HepG2 (cell line): Measurements from ENCODE around the gene PRR12. TPM values are rescaled to one million over a fixed set of nuclear protein-coding genes. Genes with fewer than 3 reads are reported as not detected.

Experiments used
- ARNT ChIP-seq: fragments of 450-650 bp; IDR thresholded peaks from 2 replicates; pipeline ENCODE4 v1.6.1; 2017
- DPF2 ChIP-seq: sonication (generic); formaldehyde crosslinking; IDR thresholded peaks from 2 replicates; pipeline ENCODE4 v1.4.0; 2020; ENCODE audit warnings: mild to moderate bottlenecking, low read depth, missing genetic modification reagents, borderline replicate concordance
- ETV5 ChIP-seq: IDR thresholded peaks from 2 replicates; pipeline ENCODE4 v1.6.1; 2018; ENCODE audit warnings: missing biosample characterization, missing genetic modification reagents, inconsistent platforms, borderline replicate concordance
- POGZ ChIP-seq: sonication (generic); formaldehyde crosslinking; IDR thresholded peaks from 2 replicates; pipeline ENCODE4 v1.4.0; 2020; ENCODE audit warnings: mild to moderate bottlenecking, missing genetic modification reagents
- PRPF4 ChIP-seq: fragments of 200-400 bp; formaldehyde crosslinking; IDR thresholded peaks from 2 replicates; pipeline ENCODE4 v1.6.1; 2016; ENCODE audit warnings: low read length, low read depth; ENCODE audit not compliant: poor library complexity, severe bottlenecking
- SNAPC2 ChIP-seq: sonication (generic); formaldehyde crosslinking; IDR thresholded peaks from 2 replicates; pipeline ENCODE4 v1.8.1; 2022; ENCODE audit warnings: mild to moderate bottlenecking, missing genetic modification reagents
- SRY ChIP-seq: sonication (generic); formaldehyde crosslinking; IDR thresholded peaks from 2 replicates; pipeline ENCODE4 v1.8.0; 2022; ENCODE audit warnings: mild to moderate bottlenecking, missing genetic modification reagents
- TBL1XR1 ChIP-seq: fragments of 150-350 bp; IDR thresholded peaks from 2 replicates; pipeline ENCODE4 v1.6.1; 2014; ENCODE audit warnings: borderline replicate concordance, low read length; ENCODE audit not compliant: partially characterized antibody
- ZC3H13 ChIP-seq: sonication (generic); formaldehyde crosslinking; IDR thresholded peaks from 2 replicates; pipeline ENCODE4 v1.8.1; 2023; ENCODE audit warnings: mild to moderate bottlenecking, missing genetic modification reagents, moderate library complexity
- ZIK1 ChIP-seq: sonication (generic); formaldehyde crosslinking; IDR thresholded peaks from 2 replicates; pipeline ENCODE4 v1.5.0; 2020; ENCODE audit warnings: mild to moderate bottlenecking, low read depth, missing genetic modification reagents, borderline replicate concordance
- ZNF317 ChIP-seq: sonication (generic); formaldehyde crosslinking; IDR thresholded peaks from 2 replicates; pipeline ENCODE4 v1.5.0; 2020; ENCODE audit warnings: mild to moderate bottlenecking, missing genetic modification reagents
- ZNF546 ChIP-seq: sonication (generic); formaldehyde crosslinking; conservative IDR thresholded peaks from 2 replicates; pipeline ENCODE4 v1.8.1; 2023; ENCODE audit warnings: mild to moderate bottlenecking, missing genetic modification reagents
- ZNF879 ChIP-seq: sonication (generic); formaldehyde crosslinking; IDR thresholded peaks from 2 replicates; pipeline ENCODE4 v1.8.1; 2023; ENCODE audit warnings: missing genetic modification reagents
- polyA plus RNA-seq, 8 experiments: library from polyadenylated mRNA; depleted of rRNA in 3 of 8; stranded (reverse) in 7 of 8; unstranded in 1 of 8; fragments of >200 nt; fragmentation: Illumina TruSeq in 4 of 8; extraction: Trizol in 4 of 8; gene quantifications; 2 replicates each; pipeline versions ENCODE4 v1.2.1 to v1.2.3, GENCODE V29; 2011 to 2016; ENCODE audit warnings: low read depth in 4 of 8, missing spikeins in 1 of 8, mixed read lengths in 1 of 8; ENCODE audit not compliant: insufficient read depth in 1 of 8
- total RNA-seq, 5 experiments: library from RNA; depleted of rRNA; stranded (reverse); fragments of >200 nt; fragmentation: Illumina TruSeq; extraction: Trizol; gene quantifications; 2 replicates each; pipeline ENCODE4 v1.2.3, GENCODE V29; 2016; ENCODE audit warnings: low read depth in 1 of 5
- TF ChIP-seq, protein P1 (sequence below): sonication (generic); formaldehyde crosslinking; IDR thresholded peaks from 2 replicates; pipeline ENCODE4 v1.4.0; 2020; ENCODE audit warnings: missing genetic modification reagents
- TF ChIP-seq, protein P2 (sequence below): sonication (generic); formaldehyde crosslinking; conservative IDR thresholded peaks from 2 replicates; pipeline ENCODE4 v1.4.0; 2020; ENCODE audit warnings: missing genetic modification reagents
- TF ChIP-seq, protein P3 (sequence below): IDR thresholded peaks from 2 replicates; pipeline ENCODE4 v1.6.1; 2016; ENCODE audit warnings: missing compliant biosample characterization, missing genetic modification reagents, borderline replicate concordance
- TF ChIP-seq, protein P4 (sequence below): sonication (generic); formaldehyde crosslinking; IDR thresholded peaks from 2 replicates; pipeline ENCODE4 v1.5.0; 2020; ENCODE audit warnings: mild to moderate bottlenecking, missing genetic modification reagents
- TF ChIP-seq, protein P5 (sequence below): sonication (generic); formaldehyde crosslinking; IDR thresholded peaks from 2 replicates; pipeline ENCODE4 v1.4.0; 2020; ENCODE audit warnings: missing genetic modification reagents; ENCODE audit errors: not compliant biosample characterization

The PRR12 gene
- total and polyA plus RNA-seq, 2 of the 13 experiments (the other 11 are each of a cell fraction or from before 2014, with no cell fraction given): 0.62 to 1.5 TPM

DNA sequence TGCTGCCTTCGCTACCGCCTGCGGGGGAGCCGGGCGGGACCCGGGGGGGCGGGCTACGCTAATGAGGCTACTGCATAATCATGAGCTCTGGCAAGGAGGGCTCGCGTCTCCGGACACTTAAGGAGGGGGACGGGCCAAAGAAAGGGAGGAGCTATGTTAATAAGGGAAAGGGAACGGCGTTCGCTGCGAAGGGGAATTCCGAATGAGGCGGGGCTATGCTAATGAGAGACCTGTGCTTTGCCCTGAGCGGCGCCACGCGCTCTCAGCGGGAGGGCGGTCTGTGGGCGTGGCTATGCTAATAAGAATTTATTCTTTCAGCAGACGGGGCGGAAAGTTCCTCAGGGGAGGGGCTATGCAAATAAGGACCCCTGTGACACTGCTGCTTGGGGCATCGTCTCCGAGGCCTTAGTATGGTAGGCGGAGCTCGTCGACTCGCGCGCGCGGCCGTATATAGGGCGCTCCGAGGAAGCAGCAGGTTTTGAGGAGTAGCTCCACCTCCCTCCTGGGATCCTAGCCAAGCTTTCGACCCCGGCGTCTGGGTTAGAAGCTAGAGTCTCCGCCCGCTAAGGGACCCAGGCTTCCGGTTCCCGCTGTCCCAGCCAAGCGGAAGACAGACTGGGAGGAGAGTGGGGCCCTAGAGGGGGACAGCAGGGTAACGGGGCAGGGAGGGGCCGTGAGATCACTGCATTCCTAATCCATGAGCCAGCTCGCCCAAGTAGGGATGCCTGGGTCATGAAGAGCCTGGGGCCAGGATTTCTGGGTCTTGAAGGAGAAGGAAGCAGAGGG lies 49.3 kb downstream of the PRR12 start, which contains the start of gene RRAS (continued):
- TF ChIP-seq PRPF4: no peak
- no peak for TF ChIP-seq ARNT
- no peak for TF ChIP-seq ZNF879 (CRISPR knock-in tag)
- no peak for TF ChIP-seq ZIK1 (CRISPR knock-in tag)
- TF ChIP-seq, protein P1, sequence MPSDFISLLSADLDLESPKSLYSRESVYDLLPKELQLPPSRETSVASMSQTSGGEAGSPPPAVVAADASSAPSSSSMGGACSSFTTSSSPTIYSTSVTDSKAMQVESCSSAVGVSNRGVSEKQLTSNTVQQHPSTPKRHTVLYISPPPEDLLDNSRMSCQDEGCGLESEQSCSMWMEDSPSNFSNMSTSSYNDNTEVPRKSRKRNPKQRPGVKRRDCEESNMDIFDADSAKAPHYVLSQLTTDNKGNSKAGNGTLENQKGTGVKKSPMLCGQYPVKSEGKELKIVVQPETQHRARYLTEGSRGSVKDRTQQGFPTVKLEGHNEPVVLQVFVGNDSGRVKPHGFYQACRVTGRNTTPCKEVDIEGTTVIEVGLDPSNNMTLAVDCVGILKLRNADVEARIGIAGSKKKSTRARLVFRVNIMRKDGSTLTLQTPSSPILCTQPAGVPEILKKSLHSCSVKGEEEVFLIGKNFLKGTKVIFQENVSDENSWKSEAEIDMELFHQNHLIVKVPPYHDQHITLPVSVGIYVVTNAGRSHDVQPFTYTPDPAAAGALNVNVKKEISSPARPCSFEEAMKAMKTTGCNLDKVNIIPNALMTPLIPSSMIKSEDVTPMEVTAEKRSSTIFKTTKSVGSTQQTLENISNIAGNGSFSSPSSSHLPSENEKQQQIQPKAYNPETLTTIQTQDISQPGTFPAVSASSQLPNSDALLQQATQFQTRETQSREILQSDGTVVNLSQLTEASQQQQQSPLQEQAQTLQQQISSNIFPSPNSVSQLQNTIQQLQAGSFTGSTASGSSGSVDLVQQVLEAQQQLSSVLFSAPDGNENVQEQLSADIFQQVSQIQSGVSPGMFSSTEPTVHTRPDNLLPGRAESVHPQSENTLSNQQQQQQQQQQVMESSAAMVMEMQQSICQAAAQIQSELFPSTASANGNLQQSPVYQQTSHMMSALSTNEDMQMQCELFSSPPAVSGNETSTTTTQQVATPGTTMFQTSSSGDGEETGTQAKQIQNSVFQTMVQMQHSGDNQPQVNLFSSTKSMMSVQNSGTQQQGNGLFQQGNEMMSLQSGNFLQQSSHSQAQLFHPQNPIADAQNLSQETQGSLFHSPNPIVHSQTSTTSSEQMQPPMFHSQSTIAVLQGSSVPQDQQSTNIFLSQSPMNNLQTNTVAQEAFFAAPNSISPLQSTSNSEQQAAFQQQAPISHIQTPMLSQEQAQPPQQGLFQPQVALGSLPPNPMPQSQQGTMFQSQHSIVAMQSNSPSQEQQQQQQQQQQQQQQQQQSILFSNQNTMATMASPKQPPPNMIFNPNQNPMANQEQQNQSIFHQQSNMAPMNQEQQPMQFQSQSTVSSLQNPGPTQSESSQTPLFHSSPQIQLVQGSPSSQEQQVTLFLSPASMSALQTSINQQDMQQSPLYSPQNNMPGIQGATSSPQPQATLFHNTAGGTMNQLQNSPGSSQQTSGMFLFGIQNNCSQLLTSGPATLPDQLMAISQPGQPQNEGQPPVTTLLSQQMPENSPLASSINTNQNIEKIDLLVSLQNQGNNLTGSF (CRISPR knock-in tag): no peak
- TF ChIP-seq TBL1XR1: peak; percentile 30
- TF ChIP-seq, protein P2, sequence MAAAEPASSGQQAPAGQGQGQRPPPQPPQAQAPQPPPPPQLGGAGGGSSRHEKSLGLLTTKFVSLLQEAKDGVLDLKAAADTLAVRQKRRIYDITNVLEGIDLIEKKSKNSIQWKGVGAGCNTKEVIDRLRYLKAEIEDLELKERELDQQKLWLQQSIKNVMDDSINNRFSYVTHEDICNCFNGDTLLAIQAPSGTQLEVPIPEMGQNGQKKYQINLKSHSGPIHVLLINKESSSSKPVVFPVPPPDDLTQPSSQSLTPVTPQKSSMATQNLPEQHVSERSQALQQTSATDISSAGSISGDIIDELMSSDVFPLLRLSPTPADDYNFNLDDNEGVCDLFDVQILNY (CRISPR knock-in tag): no peak
- 0 out of 2 replicates have a peak, but pooled peaks have one; percentile 37 for TF ChIP-seq POGZ
- TF ChIP-seq, protein P3, sequence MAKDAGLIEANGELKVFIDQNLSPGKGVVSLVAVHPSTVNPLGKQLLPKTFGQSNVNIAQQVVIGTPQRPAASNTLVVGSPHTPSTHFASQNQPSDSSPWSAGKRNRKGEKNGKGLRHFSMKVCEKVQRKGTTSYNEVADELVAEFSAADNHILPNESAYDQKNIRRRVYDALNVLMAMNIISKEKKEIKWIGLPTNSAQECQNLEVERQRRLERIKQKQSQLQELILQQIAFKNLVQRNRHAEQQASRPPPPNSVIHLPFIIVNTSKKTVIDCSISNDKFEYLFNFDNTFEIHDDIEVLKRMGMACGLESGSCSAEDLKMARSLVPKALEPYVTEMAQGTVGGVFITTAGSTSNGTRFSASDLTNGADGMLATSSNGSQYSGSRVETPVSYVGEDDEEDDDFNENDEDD: peak; percentile 40; the same call in 1 of the 2 replicates
- TF ChIP-seq, protein P4, sequence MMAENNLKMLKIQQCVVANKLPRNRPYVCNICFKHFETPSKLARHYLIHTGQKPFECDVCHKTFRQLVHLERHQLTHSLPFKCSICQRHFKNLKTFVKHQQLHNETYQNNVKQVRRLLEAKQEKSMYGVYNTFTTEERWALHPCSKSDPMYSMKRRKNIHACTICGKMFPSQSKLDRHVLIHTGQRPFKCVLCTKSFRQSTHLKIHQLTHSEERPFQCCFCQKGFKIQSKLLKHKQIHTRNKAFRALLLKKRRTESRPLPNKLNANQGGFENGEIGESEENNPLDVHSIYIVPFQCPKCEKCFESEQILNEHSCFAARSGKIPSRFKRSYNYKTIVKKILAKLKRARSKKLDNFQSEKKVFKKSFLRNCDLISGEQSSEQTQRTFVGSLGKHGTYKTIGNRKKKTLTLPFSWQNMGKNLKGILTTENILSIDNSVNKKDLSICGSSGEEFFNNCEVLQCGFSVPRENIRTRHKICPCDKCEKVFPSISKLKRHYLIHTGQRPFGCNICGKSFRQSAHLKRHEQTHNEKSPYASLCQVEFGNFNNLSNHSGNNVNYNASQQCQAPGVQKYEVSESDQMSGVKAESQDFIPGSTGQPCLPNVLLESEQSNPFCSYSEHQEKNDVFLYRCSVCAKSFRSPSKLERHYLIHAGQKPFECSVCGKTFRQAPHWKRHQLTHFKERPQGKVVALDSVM (CRISPR knock-in tag): peak; percentile 43; the same call in 1 of the 2 replicates
- TF ChIP-seq ZNF317: peak; percentile 76
- TF ChIP-seq SNAPC2: peak; percentile 69; the same call in 1 of the 2 replicates
- TF ChIP-seq, protein P5, sequence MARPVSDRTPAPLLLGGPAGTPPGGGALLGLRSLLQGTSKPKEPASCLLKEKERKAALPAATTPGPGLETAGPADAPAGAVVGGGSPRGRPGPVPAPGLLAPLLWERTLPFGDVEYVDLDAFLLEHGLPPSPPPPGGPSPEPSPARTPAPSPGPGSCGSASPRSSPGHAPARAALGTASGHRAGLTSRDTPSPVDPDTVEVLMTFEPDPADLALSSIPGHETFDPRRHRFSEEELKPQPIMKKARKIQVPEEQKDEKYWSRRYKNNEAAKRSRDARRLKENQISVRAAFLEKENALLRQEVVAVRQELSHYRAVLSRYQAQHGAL (CRISPR knock-in tag): no peak
- peak; percentile 99 for TF ChIP-seq ETV5
- TF ChIP-seq DPF2 (CRISPR knock-in tag): no peak
- TF ChIP-seq ZNF546: no peak
- no peak for TF ChIP-seq ZC3H13 (CRISPR knock-in tag)
- TF ChIP-seq SRY: no peak
